HG03108 (cell line): ENCODE results near the gene SPNS3.
A peak's percentile ranks its signal among the peaks of the same experiment; 100 is the strongest.

ENCODE experiments used
- ATAC-seq: cut with Tn5 transposase; IDR thresholded peaks from one replicate; pipeline ENCODE4 v1.9.1; 2021; ENCODE audit warnings: moderate library complexity; ENCODE audit not compliant: unreplicated experiment

SPNS3 gene

DNA sequence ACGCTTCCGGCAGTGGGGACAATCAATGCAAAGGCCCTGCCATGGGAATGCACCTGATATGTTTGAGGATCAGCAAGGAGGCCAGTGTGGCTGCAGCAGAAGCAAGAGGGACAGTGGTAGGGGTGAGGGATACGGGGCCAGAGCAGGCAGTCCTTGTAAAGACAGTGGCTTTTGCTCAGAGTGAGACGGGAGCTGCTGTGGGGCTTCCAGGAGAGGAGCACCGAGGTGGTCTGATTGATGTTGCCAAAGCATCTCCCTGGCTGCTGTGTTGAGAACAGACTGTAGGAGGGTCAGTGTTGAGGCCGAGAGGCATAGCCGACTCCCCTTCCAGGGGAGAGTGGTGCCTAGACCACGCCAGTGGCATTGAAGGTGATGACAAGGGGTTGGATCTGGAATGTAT, 53.6 kb downstream of the SPNS3 start:
- ATAC-seq = no peak

DNA sequence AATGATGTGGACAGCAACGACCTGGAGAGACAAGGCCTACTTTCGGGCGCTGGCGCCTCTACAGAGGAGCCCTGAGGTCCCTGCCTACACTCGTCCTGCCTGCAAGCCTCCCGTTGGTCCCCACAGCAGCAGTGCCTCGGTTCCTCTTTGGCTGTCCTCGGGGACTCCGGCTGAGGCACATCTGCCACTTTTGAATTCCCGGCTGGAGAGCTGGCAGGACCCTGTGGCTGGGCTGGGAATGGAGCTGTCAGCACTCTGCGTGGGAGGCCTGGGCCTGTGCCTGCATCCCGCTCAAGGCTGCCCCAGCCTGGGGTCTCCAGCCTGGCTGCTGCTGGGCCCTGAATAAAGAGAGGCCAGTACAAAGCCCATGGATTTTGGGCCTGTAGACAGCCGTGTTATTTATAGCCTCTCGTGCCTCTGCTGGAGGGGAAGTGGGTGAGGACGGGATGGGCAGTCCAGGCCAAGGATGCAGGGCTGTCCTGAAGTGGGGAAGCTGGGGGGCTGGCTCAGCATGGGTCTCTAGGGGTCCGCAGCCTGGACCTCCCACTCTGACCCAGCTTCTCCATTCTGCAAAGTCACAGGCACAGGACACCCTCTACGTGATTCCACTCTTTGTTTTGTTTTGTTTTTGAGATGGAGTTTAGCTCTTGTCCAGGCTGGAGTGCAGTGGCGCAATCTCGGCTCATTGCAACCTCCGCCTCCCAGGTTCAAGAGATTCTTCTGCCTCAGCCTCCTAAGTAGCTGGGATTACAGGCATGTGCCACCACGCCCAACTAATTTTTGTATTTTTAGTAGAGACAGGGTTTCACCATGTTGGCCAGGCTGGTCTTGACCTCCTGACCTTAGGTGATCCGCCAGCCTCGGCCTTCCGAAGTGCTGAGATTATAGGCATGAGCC, 54.3 kb downstream of the SPNS3 start:
- no peak for ATAC-seq

DNA sequence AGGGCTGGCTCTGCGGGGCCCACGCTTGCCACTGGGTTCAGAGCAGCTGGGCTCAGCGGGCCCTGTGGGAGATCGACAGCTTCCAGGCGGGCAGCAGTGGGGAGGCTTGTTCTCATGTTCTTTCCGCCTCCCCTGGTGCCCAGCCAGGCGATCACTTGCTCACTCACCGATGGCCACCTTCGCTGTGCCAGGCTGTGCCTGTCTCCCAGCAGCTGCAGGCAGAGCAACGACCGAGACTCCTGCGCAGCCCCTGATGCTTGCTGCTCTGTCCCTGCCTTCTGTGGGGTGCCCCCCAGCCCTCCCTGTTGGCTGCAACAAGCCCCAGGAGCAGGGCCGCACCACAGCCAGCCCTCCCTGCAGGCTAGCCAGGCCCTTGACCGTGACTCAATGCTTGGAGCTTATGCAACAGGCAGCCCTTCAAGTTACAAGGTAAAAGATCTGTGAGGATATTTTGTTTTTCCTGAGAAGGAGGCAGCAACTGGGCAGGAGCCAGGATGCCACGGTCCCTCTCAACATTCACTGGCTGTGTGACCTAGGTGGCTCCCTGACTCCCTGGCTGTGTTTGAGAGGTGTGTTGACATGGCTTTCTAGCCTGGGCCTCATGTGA, 55.4 kb downstream of the SPNS3 start:
- ATAC-seq = no peak

DNA sequence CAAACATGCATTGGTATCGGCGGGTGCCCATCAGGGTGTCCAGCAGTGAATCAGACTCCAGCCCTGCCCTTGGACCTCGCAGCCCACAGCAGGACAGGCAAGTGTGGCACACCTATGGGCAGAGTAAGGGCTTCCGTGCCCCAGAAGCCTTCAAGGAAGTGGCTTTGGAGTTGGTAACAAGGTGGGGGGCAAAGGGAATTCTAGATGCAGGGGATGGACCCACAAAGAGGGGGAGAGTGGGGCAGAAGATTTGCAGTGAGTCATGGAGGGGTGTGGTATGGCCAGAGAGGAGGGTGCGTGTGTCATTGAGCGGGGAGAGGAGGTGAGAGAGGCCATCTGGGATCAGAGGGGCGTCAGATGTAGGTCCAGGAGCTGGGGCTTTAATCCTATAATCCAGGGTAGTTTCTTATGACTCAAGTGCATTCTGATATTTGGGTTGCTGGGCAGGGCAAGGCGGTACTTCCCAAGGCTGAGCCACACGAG, 56.4 kb downstream of the SPNS3 start:
- no peak for ATAC-seq

DNA sequence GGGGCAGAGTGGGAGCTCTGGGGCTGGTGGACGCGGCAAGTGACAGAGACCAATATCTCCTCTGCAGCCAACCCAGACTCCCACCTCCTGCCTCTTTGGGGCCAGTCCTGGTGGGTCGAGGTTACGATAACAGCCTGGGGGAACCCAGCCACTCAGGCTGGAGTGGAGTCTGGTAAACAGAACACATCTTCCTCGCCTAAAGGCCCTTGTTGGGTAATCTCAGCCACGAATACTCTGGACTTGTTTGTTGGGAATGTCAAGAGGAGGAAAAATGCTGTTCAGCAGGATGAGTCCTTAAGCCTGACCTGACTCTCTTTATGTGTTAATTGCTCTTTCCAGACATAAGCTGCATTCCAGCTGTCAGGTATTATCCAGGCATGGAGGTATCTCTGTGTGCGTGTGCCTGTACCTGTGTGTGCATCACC, 56.9 kb downstream of the SPNS3 start:
- no peak for ATAC-seq

DNA sequence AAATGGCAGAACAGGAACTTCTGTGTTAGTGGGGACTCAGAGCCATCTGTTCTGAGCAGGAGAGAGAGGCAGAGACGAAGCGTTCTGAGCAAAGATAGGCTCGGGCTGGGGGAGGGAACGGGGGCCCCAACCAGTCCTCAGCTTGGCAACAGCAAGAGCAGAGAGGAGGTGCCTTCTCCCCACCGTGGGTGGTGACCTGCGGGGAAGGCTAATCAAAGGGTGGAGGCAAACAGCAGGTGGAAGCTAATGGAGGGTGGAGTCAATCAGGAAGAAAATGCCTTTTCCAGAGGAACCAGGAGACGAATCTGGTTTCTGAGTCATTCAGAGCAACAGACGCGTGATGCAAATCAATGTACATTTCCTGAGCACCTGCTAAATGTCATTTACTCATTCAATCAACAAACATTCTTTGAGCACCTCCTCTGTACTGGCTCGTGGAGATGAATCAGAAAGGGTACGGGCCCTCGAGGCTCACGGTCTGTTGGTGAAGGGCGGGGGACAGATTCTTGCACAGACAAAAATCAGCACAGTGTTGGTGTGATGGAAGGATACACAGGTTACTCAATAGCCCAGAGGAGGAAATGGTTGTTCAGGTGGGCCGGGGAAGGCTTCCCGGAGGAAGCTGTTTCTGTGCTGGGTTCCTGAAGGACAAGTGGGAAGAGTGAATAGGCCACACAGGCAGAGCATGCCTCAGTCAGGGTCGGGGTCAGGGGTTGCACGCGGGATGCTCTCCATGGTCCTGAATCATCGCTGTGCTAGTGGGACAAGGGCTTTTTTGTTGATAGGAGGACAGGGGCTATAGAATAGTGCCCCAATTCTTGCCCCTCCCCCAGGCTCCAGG, 59.2 kb downstream of the SPNS3 start:
- no peak for ATAC-seq

DNA sequence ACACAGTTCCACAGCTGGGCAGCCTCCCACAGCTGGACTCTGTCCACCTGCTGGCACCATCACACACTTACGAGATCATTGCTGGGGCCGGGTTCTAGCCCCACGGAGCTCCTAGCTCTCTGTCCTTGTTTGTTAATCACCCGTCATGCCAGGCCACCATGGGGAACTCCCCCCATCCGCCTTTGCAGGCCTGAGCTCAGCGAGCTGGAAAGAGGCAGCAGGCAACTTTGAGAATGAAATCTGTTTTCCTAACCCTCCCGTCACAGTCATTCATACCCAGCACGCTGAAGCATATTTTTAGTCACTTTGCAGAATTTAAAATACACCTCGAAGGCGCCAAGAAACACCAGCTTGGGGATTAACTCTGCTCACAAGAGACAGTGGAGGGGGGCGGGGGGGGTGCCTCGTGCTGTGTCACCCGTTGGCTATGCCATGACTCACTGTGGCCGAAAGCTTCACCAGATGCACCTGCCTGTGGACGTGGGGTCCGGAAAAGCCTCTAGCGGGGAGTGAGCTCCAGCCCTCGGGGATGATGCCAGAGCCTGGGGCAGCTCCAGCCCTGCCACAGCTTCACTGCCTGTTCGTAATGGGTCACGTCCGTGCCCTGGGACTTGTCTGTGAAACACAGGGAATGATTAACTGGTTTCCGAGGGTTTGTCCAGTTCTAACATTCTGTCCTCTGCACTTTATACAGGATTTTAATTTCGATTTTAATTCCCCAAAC, 63.5 kb downstream of the SPNS3 start:
- no peak for ATAC-seq

DNA sequence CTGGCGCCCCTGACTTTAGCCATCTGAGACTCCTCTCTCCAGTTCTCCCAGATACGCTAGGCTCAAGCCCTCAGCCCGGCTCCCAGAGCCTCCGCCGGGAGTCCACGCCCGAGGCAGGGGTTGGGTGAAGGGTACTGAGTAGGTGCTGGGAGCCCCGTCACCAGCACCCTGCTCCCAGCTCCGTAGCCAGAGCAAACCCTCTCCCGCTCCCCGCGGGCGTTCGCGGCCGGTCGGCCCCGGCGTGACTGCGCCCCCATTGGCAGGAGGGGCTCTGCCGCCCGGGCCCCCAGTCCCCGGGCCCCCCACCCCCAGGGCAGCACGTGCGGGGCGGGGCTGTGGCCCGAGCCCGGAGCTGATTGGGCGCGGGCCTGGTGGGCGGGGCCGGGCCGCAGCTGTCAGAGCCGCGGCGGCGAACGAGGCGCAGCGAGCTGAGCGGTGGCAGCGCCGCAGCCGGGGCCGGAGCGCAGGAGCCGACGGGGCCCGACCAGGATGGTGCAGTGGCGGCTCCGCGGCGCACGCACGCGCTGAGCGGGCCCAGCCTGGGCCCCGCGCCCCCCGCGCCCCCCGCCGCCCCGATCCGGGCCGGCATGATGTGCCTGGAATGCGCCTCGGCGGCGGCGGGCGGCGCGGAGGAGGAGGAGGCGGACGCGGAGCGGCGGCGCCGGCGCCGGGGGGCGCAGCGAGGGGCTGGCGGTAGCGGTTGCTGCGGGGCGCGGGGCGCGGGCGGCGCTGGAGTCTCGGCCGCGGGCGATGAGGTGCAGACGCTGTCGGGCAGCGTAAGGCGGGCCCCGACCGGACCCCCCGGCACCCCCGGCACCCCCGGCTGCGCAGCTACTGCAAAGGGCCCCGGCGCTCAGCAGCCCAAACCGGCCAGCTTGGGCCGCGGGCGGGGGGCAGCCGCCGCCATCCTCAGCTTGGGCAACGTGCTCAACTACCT, 65.0 kb downstream of the SPNS3 start, which contains the start of gene SPNS2:
Gene SPNS2, plus strand, starts transcription at position 421 of the 937 bp plus-strand sequence. Its CDS starts 167 bp downstream, at position 588.
- ATAC-seq = peak; percentile 63

DNA sequence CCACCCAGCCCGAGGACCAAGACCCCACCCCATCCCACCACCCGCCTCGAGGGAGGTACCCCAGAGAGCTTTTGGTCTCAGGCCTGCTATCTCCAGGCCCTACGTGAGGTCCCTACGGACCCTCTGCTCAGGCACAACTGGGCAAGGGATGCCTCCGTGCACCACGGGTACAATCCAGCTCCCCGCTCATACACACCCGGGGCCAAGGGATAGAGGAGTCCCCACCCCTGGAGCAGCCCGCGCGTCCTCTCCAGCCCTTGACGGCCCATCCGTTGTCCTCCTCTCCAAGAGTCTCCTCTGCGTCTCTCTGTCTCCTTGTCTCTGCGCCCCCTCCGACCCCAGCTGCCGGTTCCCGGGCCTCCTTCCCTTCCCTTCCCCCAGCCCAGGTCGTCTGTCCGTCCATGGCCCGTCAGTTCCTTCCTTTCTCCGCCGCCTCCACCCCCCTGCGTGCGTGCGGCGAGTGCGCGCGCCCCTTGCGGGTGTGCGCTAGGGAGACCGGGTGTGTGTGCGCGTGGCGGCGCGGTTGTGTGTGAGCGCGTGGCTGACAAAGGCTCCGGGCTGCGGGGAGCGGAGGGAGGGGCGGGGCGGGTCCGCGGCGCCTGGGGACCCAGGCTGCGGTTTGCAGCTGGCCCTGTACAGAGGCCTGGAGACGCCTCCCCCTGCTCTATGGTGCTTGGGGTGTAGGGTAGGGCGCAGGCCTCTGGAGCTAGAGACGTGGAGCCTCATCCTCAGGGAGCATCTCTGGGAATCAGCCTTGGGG, 65.9 kb downstream of the SPNS3 start:
- no peak for ATAC-seq

DNA sequence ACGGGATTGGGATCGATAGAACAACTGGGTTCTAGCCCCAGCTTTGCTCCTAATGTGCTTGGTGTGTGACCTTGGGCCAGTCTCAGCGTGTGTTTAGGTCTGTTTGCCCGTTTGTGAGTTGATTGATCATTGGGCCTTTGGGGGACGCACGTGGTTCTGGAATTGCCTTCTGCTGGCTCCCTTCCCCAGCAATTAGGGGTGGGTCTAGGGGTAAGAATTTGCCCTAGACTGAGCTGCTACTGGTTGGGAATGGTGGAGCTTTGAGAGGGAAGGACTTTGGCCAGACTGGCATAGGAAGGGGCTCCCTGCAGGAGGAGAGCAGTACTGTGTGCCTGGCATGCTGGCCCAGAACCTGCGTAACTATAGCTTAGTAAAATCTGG, 66.4 kb downstream of the SPNS3 start:
- ATAC-seq = no peak

DNA sequence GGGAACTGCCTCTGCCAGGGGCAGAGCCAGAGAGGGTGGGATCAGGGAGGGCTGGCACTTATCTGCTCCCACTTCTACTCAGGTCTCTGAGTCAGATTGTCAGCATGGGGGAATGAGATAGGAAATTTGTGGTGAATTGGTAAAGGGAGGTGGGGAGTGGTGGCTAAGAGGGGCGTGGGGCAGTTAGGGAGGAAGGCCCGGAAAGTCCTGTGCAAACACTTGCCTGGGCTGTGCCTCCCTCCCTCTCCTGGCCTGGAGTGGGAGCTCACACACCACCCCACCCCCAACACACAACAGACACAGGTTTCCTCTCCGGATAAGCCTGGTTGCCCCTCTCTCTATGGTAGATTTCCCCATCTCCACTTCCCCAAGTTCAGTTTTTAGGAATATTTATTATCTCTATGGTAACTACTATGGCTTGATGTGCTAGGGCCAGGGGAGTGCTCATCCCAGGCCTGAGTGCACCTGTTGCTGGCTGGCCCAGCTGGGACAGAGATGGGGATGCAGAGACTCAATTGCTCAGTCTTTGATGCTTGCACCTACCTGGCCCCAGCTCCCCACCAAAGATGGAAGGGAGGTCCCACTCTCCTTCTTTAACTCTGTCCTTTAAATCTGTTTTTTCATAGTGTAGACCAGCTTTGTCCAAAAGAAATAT, 67.7 kb downstream of the SPNS3 start:
- no peak for ATAC-seq

DNA sequence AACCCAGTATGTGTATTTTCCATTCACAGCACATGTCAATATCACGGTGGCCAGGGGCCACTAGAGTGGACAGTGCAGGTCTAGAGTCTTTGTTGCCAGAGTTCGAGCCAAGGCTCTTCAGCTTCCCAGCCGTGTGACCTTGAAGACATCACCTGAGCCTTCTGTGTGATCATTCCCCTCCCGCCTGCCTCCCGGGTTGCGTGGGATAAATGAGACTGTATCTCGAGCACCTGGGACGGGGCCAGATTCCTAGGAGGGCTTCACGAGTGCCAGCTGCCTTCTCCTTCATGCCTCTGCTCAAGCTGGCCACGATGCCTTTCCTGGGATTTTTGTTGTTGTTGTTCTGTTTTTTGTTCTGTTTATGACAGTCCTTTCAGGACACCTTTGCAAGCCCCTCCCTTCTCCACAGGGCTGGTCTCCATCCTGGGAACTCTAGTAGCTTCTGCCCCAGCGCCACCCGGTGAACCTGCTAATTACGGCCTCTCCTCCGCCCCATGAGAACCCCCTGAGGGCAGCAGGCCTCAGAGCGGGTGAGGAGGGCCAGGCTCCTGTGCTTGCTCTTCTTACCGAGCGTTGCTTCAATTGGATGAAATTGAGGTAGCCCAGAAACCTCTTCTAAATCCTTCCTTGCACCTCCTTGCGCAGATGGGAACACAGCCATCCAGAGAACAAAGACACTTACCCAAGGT, 68.9 kb downstream of the SPNS3 start:
- no peak for ATAC-seq

DNA sequence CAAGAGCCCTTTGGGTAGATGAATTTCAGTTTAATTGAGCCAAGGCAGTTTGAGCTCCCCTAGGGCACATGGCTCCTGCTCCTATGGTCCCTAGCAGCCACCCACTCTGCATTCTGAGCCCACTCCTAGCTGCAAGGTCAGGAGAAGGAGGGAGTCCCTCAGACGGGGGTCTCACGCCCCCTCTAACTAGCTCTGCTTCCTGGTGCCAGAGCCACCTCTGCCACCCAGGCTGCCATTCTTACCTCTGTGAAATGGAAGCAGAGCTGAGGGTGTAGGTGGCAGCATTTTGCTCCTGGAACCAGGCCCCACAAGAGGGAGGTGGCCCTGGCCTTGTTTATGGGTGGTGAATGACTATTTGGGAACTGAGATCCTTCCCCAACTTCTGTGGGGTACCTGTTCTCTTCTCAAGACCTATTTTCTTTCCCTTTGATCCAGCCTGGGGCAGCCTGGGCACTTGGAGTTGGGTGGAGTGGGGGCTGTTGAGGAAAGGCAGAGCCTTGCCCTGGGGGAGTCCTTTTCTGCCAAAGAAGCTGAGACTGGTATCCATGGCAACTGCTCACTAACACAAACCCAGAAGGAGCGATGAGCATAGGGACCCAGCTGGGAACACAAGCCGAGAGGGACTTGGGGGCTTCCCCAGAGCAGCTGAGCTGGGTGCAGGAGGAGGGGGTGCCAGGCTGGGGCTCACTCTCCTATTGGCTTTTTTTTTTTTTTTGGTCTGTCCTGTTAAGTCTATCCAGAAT, 69.7 kb downstream of the SPNS3 start:
- ATAC-seq = no peak

DNA sequence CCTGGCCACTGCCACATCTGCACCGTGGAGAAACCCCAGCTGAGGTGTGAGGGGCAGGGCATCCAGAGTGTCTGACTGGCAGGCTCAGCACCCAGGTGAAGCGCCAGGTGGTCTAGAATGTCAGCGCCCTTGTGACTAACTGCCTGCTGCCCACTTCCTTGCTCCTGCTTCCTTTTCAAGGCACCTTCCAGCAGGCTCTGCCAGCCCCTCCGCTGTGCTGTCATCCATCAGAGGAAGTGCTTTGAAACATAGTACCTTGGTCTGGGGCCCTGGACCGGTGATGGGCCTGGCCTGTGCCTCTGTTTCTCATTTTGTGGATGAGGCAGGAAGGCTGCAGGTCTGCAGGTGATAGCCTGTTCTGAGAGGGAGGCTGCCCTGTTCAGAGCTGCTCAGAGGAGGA, 70.4 kb downstream of the SPNS3 start:
- ATAC-seq = no peak

DNA sequence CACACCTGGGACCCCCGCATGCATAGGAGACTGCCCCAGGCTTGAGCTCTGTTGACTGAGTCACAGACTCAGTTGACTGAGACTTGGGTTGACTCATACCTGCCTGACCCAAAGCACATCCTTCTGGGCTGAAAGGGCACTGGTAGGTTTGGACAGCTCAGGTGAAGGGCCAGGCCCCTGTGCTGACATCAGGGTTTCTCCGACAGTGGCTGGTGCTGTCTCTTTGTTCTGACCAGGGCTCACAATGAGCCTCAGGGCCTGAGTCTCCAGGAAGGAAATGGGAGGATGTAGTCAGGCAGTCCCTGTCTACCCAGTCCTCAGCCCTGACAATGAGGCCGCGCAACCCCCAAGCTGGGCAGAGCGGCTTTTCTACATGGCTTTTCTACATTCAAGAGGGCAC, 71.4 kb downstream of the SPNS3 start:
- no peak for ATAC-seq

DNA sequence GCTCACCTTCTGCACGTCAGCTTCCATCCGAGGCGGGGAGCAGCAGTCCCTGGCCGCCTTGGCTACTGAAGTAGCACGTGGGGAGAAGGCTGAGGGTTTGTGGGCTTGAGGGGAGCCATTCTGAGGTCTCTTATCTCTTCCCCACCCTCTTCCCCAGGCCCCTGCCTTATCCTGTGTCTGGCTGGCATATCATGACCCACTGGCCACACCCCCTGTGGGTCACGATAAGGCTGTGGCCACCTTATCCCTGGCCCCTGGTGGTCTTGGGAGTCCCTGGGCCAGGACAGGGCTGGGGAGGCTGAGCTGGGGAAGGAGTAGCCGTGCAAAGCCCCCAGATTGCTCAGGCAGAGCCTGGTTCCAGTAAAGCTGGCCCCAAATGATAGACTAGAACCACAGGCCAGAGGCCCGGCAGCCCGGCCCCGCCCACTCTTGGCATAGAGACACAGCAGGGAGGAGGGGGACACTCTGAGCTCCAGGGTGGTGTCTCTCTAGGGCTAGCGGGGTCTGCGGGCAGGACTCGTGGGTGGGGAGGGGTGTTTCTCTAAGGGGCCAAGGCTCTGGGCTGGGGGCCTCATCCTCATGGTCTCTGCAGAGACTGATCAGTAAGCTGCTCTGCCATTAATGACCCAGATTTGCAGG, 72.6 kb downstream of the SPNS3 start:
- no peak for ATAC-seq

DNA sequence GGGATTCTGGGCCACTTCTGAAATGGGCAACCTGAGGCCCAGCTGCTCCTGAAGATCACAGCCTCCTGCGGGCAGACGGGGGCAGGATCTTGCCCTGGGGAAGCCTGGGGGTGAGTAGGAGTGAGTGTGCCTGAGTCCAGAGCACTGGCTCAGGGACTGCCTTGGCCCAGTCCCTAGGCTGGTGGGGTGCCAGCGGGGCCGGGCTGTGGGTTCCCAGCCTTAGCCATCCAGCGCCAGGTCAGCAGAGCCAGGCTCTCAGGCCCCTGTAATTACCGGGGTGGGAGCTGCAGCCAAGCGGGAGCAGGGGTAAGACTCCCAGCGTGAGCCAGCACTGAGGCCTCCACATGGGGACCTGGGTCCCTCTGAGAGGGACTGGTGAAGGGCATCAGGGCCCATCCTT, 73.2 kb downstream of the SPNS3 start:
- ATAC-seq = no peak
